Measurements from ENCODE around the gene CELF5.
"Not testable (repeated sequence)": the region's sequence is repeated elsewhere in the genome, so short reads cannot be mapped to it uniquely, and the experiment has no call there.

The CELF5 gene

DNA sequence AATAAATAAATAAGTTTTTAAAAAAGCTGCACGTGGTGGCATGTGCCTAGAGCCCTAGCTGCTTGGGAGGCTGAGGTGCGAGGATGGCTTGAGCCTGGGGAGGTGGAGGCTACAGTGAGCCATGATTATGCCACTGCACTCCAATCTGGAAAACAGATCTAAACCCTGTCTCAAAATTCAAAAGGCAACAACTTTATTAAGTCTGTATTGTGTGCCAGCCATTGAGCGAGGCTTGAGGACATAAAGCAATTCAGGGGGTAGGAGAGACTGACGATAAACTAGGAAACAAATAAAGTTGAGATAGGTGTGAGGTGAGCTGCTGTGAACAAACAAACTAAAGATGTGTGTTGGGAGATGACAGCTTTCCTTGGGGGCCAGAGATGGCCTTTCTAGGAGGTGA is 8.7 kb downstream of the CELF5 start:
- TF ChIP-seq CTCF (conservative IDR thresholded peaks at IDR 0.05; ENCODE audit: low read depth): no peak
- POLR2A ChIA-PET (ENCODE audit: low non-redundant PET): no interaction called here
- H3K27ac ChIP-seq: no peak overlapping the region
- CTCF ChIA-PET: interaction anchor here (1.4 kb wide), 1 partner anchor 9 kb away, joined by 3 read pairs; no protein-coding TSS in a partner anchor
- DNase-seq (ENCODE audit: low spot score): no peak

DNA sequence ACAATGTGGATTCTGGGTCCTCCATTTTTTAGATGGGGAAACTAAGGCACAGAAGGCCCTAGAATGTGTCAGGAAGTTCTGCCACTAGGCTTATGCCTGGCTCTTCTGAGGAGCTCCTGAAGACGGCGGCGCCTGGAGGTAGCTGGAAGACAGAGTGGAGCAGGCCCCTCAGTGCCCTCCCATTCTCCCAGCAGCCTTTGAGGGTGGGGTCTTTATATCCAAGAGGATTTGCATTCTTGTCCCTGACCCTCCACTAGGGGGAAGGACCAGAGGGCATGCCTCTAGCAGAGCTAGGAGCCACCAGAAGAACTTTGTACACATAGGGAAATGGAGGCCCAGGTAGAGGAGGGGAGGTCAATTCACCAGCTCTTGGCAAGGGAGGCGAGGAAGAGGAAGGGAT is 9.4 kb downstream of the CELF5 start:
- CTCF ChIA-PET: interaction anchor here (1.4 kb wide), 1 partner anchor 10 kb away, joined by 3 read pairs; no protein-coding TSS in a partner anchor
- POLR2A ChIA-PET (ENCODE audit: low non-redundant PET): no interaction called here
- H3K27ac ChIP-seq: no peak overlapping the region
- DNase-seq (ENCODE audit: low spot score): no peak
- no peak for TF ChIP-seq CTCF (conservative IDR thresholded peaks at IDR 0.05; ENCODE audit: low read depth)

DNA sequence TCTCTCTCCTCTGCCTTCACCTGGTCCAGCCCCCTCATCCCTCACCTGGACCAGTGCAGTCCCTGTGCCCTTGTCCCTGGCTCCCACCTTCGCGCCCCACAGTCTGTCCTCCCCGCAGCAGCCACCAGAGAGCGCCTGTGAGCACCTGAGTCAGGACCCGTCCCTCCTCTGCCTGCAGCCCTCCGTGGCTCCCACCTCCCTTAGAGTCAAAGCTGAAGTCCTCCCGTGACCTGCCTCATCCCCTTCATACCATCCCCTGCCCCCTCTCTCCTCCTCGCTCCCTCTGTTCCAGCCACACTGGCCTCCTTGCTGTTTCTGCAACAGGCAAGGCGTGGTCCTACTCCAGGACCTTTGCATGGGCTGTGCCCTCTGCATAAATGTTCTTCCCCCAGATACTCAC is 10.3 kb downstream of the CELF5 start:
- ChIA-PET CTCF (interaction anchor here (0.6 kb wide), 1 partner anchor 59 kb away, joined by 4 read pairs; no protein-coding TSS in a partner anchor), POLR2A (ENCODE audit: low non-redundant PET) (interaction anchor here (0.6 kb wide), 1 partner anchor 16 kb away, joined by 3 read pairs; no protein-coding TSS in a partner anchor)
- TF ChIP-seq CTCF (conservative IDR thresholded peaks at IDR 0.05; ENCODE audit: low read depth): peak; percentile 18; the same call in 1 of the 2 replicates
- no peak for DNase-seq (ENCODE audit: low spot score)
- no peak overlapping the region for H3K27ac ChIP-seq

- POLR2A ChIA-PET (ENCODE audit: low non-redundant PET); CTCF ChIA-PET; H3K27ac ChIP-seq; DNase-seq (ENCODE audit: low spot score): not testable (repeated sequence)
Measured at GRCh38 chr19:3235604-3236003, 11.1 kb downstream of the CELF5 start.

GRCh38 chr19:3236272-3236671 is 11.8 kb downstream of the CELF5 start:
- TF ChIP-seq CTCF (conservative IDR thresholded peaks at IDR 0.05; ENCODE audit: low read depth): no peak
- CTCF ChIA-PET: no interaction called here
- POLR2A ChIA-PET (ENCODE audit: low non-redundant PET): no interaction called here
- DNase-seq (ENCODE audit: low spot score): no peak
- H3K27ac ChIP-seq: no peak overlapping the region

DNA sequence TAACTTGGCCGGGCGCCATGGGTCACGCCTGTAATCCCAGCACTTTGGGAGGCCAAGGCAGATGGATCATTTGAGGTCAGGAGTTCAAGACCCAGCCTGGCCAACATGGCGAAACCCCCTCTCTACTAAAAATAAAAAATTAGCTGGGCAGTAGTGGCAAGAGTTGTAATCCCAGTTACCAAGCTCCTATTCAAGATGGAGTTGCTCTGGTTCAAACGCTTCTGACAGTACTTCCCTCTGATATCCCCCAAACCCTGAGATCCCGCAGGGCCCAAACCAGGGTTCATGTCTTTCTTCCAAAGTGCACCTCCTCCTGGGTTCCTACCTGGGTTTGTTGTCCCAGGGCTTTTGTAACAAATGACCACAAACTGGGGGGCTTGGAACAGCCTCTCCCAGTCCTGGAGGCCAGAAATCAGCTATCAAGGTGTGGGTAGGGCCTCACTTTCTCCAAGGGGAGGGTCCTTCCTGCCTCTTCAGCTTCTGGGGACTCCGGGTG is 13.7 kb downstream of the CELF5 start:
- H3K27ac ChIP-seq: no peak overlapping the region
- no peak for TF ChIP-seq CTCF (conservative IDR thresholded peaks at IDR 0.05; ENCODE audit: low read depth)
- ChIA-PET CTCF (interaction anchor here (0.6 kb wide), 1 partner anchor 24 kb away, joined by 5 read pairs; no protein-coding TSS in a partner anchor), POLR2A (ENCODE audit: low non-redundant PET) (no interaction called here)
- no peak for DNase-seq (ENCODE audit: low spot score)

DNA sequence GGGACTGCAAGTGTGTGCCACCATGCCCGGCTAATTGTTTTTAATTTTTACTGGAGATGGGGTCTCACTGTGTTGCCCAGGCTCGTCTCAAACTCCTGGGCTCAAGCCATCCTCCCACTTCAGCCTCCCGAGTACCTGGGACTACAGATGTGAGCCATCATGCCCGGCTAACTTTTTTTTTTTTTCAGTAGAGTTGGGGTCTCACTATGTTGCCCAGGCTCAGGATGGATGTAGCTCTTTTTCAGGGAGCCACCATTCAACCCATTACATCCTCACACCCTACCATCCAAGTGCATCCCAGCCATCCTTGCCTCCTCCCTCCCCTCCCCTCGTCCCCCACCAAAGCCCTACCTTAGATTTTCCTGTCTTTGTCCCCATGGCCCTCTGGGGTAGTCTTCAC is 14.9 kb downstream of the CELF5 start:
- H3K27ac ChIP-seq: no peak overlapping the region
- DNase-seq (ENCODE audit: low spot score): no peak
- no peak for TF ChIP-seq CTCF (conservative IDR thresholded peaks at IDR 0.05; ENCODE audit: low read depth)
- ChIA-PET CTCF (no interaction called here), POLR2A (ENCODE audit: low non-redundant PET) (no interaction called here)

Data from RWPE1 (cell line).